Upper lobe of left lung (tissue), 6 donors: ENCODE data around the gene CUX1. TPM values are rescaled to one million over a fixed set of nuclear protein-coding genes. Genes with fewer than 3 reads are reported as not detected.
"Not testable (repeated sequence)": the region's sequence is repeated elsewhere in the genome, so short reads cannot be mapped to it uniquely, and the experiment has no call there.

Experiments used
- ATAC-seq, 2 donors: fragments of 200-7000 bp; cut with Tn5 transposase; one replicate each; pipeline ENCODE4 v1.9.1; 2022; ENCODE audit warnings: mild to moderate bottlenecking in 2 of 2, moderate library complexity in 2 of 2; ENCODE audit not compliant: low FRiP score in 2 of 2
- DNase-seq, 2 donors: peaks; one replicate each; pipeline ENCODE4 v3.0.0-alpha.2; 2019 to 2020
- H3K27ac ChIP-seq, 4 donors: fragments of 200-600 bp; sonication (generic); one replicate each; pipeline ENCODE4 v1.5.1; 2016 to 2019
- H3K27me3 ChIP-seq, 4 donors: fragments of 200-600 bp; sonication (generic); one replicate each; pipeline ENCODE4 v1.5.1; 2017 to 2019
- H3K36me3 ChIP-seq, 4 donors: fragments of 200-600 bp; sonication (generic); one replicate each; pipeline ENCODE4 v1.5.1; 2016 to 2019
- H3K4me1 ChIP-seq, 4 donors: fragments of 200-600 bp; sonication (generic); one replicate each; pipeline ENCODE4 v1.5.1; 2018 to 2019
- H3K4me3 ChIP-seq, 4 donors: fragments of 200-600 bp; sonication (generic); one replicate each; pipeline ENCODE4 v1.5.1; 2017 to 2019; ENCODE audit warnings: mild to moderate bottlenecking in 2 of 4, moderate library complexity in 1 of 4
- H3K9me3 ChIP-seq, 4 donors: fragments of 200-600 bp; sonication (generic); one replicate each; pipeline ENCODE4 v1.5.1; 2018 to 2019
- EP300 ChIP-seq, 4 donors: sonication (generic); formaldehyde crosslinking; IDR thresholded peaks; one replicate each; pipeline ENCODE4 v1.5.1; 2017; ENCODE audit warnings: antibody characterized with exemption in 4 of 4, control low read depth in 2 of 4
- POLR2A ChIP-seq, 4 donors: fragments of 450-650 bp; IDR thresholded peaks; one replicate each; pipeline ENCODE4 v1.5.1; 2016 to 2017; ENCODE audit warnings: antibody characterized with exemption in 4 of 4, mild to moderate bottlenecking in 2 of 4
- POLR2AphosphoS5 ChIP-seq, 2 donors: sonication (generic); formaldehyde crosslinking; IDR thresholded peaks; one replicate each; pipeline ENCODE4 v1.5.1; 2017; ENCODE audit warnings: antibody characterized with exemption in 2 of 2
- WGBS, 2 donors: methylation state at CpG; one replicate each; pipeline ENCODE4 v1.1.5; 2017 to 2018; 5-methylcytosine and 5-hydroxymethylcytosine counted together
- total RNA-seq, 6 donors: library from RNA; depleted of rRNA in 4 of 6; stranded (reverse); fragments of >200 nt in 4 of 6; gene quantifications; one replicate each; pipeline versions ENCODE4 v1.1.0 to v1.2.1, GENCODE V29; 2016 to 2021
- TF ChIP-seq, protein P1 (sequence below), 6 experiments: fragments of 450-650 bp in 4 of 6; fragments of 200-600 bp in 2 of 6; sonication (generic) in 2 of 6; IDR thresholded peaks; one replicate each; pipeline ENCODE4 v1.5.1; 2016 to 2019; ENCODE audit warnings: antibody characterized with exemption in 6 of 6
- donor health status: DM: no; HTN: no; CAD: no; lungs with moderate emphysema.
- donor health status: DM: no; HTN: yes; CAD: no; lungs with severe emphysema.

Gene CUX1
- total RNA-seq, 6 donors from 2014 or later, result 106 to 188 (median 115) TPM

DNA sequence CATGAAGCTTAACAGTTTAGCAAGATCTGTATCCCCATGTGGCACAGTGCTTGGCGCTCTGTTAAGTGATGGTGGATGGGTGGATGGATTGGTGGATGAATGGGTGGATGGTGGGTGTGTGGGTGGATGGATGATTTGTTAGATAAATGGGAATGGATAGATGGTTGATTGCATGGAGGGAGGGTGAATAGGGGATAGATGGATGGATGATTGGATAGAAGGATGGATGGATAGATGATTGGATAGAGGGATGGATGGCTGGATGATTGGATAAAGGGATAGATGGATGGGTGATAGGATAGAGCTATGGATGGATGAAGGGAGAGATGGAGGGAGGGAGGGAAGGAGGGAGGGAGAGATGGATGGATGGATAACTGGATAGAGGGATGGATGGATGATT is 229.7 kb downstream of the CUX1 start:
- H3K27ac ChIP-seq, result no peak overlapping the region
- WGBS, 2 donors, result 100% methylated on average over 1 of the region's 1 CpG
- peaks cover 6 to 21% (median 15%) of the 10 kb centered on the region in 4 donors for H3K4me1 ChIP-seq
- ATAC-seq, result no peak
- no peak overlapping the region for H3K4me3 ChIP-seq
- H3K36me3 ChIP-seq, result peaks cover 0 to 2% (median 0%) of the 10 kb centered on the region in 4 donors
- no peaks in the 10 kb centered on the region for H3K9me3 ChIP-seq
- no peaks in the 10 kb centered on the region for H3K27me3 ChIP-seq
- no peak for DNase-seq
- TF ChIP-seq, protein P1, sequence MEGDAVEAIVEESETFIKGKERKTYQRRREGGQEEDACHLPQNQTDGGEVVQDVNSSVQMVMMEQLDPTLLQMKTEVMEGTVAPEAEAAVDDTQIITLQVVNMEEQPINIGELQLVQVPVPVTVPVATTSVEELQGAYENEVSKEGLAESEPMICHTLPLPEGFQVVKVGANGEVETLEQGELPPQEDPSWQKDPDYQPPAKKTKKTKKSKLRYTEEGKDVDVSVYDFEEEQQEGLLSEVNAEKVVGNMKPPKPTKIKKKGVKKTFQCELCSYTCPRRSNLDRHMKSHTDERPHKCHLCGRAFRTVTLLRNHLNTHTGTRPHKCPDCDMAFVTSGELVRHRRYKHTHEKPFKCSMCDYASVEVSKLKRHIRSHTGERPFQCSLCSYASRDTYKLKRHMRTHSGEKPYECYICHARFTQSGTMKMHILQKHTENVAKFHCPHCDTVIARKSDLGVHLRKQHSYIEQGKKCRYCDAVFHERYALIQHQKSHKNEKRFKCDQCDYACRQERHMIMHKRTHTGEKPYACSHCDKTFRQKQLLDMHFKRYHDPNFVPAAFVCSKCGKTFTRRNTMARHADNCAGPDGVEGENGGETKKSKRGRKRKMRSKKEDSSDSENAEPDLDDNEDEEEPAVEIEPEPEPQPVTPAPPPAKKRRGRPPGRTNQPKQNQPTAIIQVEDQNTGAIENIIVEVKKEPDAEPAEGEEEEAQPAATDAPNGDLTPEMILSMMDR (IDR thresholded peaks at IDR 0.05), result no peak
- TF ChIP-seq EP300 (IDR thresholded peaks at IDR 0.05) (no peak), POLR2AphosphoS5 (IDR thresholded peaks at IDR 0.05) (no peak), POLR2A (IDR thresholded peaks at IDR 0.05) (no peak)

DNA sequence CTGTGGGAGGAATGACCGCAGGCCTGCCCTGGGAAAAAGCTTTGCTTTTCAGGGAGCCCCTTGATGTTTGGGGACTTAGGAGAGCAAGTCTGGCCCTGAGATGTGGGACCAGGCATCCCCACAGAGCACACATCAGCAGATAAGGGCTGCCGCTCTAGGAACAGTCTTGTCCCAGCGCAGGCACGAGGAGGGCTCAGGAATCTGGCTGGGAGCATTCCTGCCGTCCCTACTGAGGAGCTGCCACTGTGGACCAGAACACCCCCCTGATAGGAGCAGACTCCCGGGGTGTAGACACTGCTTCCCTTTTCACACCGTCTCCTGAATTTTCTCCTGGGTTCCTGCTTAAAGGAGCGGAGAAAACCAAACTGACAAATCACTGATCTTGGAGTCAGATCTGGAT is 232.3 kb downstream of the CUX1 start:
- TF ChIP-seq EP300 (IDR thresholded peaks at IDR 0.05) (no peak), POLR2AphosphoS5 (IDR thresholded peaks at IDR 0.05) (no peak), POLR2A (IDR thresholded peaks at IDR 0.05) (no peak)
- TF ChIP-seq, protein P1 (IDR thresholded peaks at IDR 0.05), result no peak
- Histone ChIP-seq H3K4me3 (no peak overlapping the region), H3K27me3 (no peaks in the 10 kb centered on the region), H3K36me3 (peaks cover 0 to 2% (median 0%) of the 10 kb centered on the region in 4 donors), H3K27ac (no peak overlapping the region), H3K4me1 (peaks cover 6 to 16% (median 12%) of the 10 kb centered on the region in 4 donors), H3K9me3 (peaks cover 0 to 6% (median 0%) of the 10 kb centered on the region in 4 donors)
- no peak for ATAC-seq
- WGBS, 2 donors, result 86 to 93% methylated on average over 4 to 8 of the region's 8 CpGs
- no peak for DNase-seq

DNA sequence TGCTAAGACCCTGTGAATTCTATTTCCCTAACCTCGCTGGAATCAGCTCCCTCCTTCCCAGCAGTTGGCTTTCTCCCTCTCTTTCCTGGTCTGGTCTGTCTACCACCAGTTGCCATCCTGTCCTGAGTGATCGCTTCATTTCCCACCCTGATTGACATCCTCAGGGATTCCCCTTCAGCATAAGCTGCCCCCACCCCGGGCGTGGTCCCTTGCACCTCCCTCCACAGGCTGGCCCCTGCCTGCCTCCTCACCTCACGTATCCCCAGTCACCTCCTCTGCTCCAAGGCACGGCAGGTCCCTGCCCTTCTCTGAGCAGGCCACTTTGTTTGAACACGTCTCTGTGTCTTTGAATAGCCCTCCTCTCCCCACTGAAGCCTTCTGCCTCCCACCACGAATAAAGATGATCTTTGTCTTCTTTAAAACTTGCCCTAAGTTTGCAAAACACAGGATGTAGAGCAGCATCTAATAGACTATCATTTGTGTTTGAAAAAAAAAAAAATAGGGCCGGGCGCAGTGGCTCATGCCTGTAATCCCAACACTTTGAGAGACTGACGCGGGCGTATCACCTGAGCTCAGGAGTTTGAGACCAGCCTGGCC is 233.5 kb downstream of the CUX1 start:
- Histone ChIP-seq H3K9me3 (peaks cover 0 to 6% (median 0%) of the 10 kb centered on the region in 4 donors), H3K27me3 (no peaks in the 10 kb centered on the region), H3K36me3 (peaks cover 0 to 2% (median 0%) of the 10 kb centered on the region in 4 donors), H3K4me1 (peaks cover 0 to 4% (median under 1%) of the 10 kb centered on the region in 4 donors), H3K4me3 (no peak overlapping the region), H3K27ac (no peak overlapping the region)
- DNase-seq (no peak), ATAC-seq (no peak)
- 80 to 84% methylated on average over 13 of the region's 13 CpGs for WGBS, 2 donors
- TF ChIP-seq POLR2AphosphoS5 (IDR thresholded peaks at IDR 0.05), result no peak
- TF ChIP-seq POLR2A (IDR thresholded peaks at IDR 0.05), result no peak
- no peak for TF ChIP-seq EP300 (IDR thresholded peaks at IDR 0.05)

DNA sequence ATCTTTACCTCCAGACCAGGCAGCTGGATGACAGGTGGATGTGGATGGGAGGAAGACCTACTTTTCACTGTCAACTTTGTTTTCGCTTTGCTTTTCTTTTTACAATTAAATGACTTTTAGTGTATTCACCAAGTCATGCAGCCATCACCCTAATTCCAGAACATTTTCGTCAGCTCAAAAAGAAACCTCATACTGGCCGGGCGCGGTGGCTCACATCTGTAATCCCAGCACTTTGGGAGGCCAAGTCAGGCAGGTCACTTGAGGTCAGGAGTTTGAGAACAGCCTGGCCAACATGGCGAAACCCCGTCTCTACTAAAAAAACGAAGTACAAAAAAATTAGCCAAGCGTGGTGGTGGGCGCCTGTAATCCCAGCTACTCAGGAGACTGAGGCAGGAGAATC is 234.3 kb downstream of the CUX1 start:
- ATAC-seq, DNase-seq, H3K4me1 ChIP-seq, H3K27me3 ChIP-seq, H3K36me3 ChIP-seq, H3K9me3 ChIP-seq, H3K27ac ChIP-seq, H3K4me3 ChIP-seq: not testable (repeated sequence)
- 84 to 88% methylated on average over 10 of the region's 10 CpGs for WGBS, 2 donors

DNA sequence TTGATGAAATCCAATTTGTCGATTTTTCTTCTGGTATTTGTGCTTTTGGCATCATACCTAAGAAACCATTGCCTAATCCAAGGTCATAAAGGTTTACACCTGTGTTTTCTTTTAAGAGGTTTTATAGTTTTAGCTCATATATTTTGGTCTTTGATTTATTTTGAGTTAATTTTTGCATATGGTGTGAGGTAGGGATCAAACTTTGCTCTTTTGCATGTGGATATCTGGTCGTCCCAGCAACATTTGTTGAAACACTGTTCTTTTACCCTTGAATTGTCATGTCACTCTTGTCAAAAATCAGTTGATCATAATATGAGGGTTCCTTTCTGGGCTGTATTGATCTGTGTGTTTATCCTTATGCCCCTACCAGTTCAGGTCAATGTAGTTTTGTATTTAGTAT is 236.7 kb downstream of the CUX1 start:
- Histone ChIP-seq H3K4me1 (no peaks in the 10 kb centered on the region), H3K27me3 (no peaks in the 10 kb centered on the region), H3K27ac (no peak overlapping the region), H3K36me3 (peaks cover 0 to 2% (median 0%) of the 10 kb centered on the region in 4 donors), H3K4me3 (no peak overlapping the region), H3K9me3 (peaks cover 0 to 6% (median 0%) of the 10 kb centered on the region in 4 donors)
- 99 to 100% methylated on average over 2 of the region's 2 CpGs for WGBS, 2 donors
- DNase-seq, result no peak
- no peak for ATAC-seq
- TF ChIP-seq, protein P1 (IDR thresholded peaks at IDR 0.05), result no peak
- TF ChIP-seq POLR2A (IDR thresholded peaks at IDR 0.05), result no peak
- no peak for TF ChIP-seq POLR2AphosphoS5 (IDR thresholded peaks at IDR 0.05)
- TF ChIP-seq EP300 (IDR thresholded peaks at IDR 0.05), result no peak
